ENCODE measurements around the gene CEP57.

DNA sequence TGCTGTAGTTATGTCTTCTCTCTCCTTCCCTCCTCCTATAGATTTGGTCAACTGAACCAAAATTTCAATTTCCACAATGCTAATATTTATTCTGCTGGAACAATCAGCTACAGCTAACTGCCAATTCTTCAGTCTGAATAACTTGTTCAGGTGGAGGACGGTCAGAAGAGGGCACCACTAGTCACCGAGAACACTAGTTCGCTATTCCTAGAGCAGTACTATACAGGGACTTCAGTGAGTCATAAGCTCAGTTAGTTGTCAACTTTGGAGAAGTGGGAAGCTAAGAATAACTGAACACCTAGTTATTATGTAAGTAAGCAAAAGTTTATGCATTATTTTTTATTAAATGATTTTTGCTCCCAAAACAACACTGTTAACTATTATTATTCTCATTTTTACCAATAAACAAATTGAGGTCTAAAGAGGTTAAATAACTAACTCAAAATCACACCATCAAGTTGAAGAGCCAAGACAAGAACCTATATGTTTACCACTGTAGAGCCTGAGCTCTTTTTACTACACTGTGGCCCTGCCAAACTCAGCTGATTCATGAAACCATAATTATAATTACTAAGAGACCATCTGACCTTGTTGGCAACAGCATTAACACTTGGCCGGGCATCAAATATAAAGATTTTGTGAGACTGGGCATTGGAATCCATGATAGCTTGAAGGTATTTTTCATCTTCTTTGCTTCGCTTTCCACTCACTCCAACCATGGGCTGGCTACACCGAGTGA, 59.0 kb downstream of the CEP57 start:
- no peak for TF ChIP-seq POLR2A (IDR thresholded peaks at IDR 0.05)
- TF ChIP-seq, protein P1, sequence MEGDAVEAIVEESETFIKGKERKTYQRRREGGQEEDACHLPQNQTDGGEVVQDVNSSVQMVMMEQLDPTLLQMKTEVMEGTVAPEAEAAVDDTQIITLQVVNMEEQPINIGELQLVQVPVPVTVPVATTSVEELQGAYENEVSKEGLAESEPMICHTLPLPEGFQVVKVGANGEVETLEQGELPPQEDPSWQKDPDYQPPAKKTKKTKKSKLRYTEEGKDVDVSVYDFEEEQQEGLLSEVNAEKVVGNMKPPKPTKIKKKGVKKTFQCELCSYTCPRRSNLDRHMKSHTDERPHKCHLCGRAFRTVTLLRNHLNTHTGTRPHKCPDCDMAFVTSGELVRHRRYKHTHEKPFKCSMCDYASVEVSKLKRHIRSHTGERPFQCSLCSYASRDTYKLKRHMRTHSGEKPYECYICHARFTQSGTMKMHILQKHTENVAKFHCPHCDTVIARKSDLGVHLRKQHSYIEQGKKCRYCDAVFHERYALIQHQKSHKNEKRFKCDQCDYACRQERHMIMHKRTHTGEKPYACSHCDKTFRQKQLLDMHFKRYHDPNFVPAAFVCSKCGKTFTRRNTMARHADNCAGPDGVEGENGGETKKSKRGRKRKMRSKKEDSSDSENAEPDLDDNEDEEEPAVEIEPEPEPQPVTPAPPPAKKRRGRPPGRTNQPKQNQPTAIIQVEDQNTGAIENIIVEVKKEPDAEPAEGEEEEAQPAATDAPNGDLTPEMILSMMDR (IDR thresholded peaks at IDR 0.05), result peak; percentile 31 to 69 (median 52)

All from heart left ventricle (tissue), 13 donors.